MM.1S (cell line): Measurements from ENCODE around the gene DMRTC2.
A peak's percentile ranks its signal among the peaks of the same experiment; 100 is the strongest.

Experiments
- DNase-seq: peaks from one replicate; pipeline ENCODE4 v3.0.0-alpha.2; 2015
- H2AFZ ChIP-seq: fragments of 300-600 bp; sonication (generic); 2 replicates; pipeline ENCODE4 v1.6.0; 2016; ENCODE audit warnings: antibody characterized with exemption, low read length
- H3F3A ChIP-seq: fragments of 300-600 bp; sonication (generic); 2 replicates; pipeline ENCODE4 v1.6.1; 2016; ENCODE audit warnings: mild to moderate bottlenecking, antibody characterized with exemption, low read length, moderate library complexity, mixed read lengths; ENCODE audit not compliant: insufficient read depth
- H3K27ac ChIP-seq: fragments of 300-600 bp; sonication (generic); 2 replicates; pipeline ENCODE4 v1.5.1; 2016; ENCODE audit warnings: mild to moderate bottlenecking, low read length
- H3K27me3 ChIP-seq: fragments of 300-600 bp; sonication (generic); replicated peaks from 2 replicates; pipeline ENCODE4 v1.6.0; 2016; ENCODE audit warnings: low read length; ENCODE audit not compliant: insufficient read depth
- H3K36me3 ChIP-seq: fragments of 300-600 bp; sonication (generic); replicated peaks from 2 replicates; pipeline ENCODE4 v1.6.1; 2016; ENCODE audit warnings: mild to moderate bottlenecking, low read length, mixed read lengths; ENCODE audit not compliant: insufficient read depth
- H3K4me1 ChIP-seq: fragments of 300-600 bp; sonication (generic); 2 replicates; pipeline ENCODE4 v1.6.1; 2016; ENCODE audit warnings: low read length, mixed read lengths
- H3K4me2 ChIP-seq: fragments of 300-600 bp; sonication (generic); 2 replicates; pipeline ENCODE4 v1.6.0; 2016; ENCODE audit warnings: low read depth, low read length
- H3K4me3 ChIP-seq: fragments of 300-600 bp; sonication (generic); 2 replicates; pipeline ENCODE4 v1.5.1; 2016; ENCODE audit warnings: low read length, mixed read lengths
- H3K79me2 ChIP-seq: fragments of 300-600 bp; sonication (generic); 2 replicates; pipeline ENCODE4 v1.6.1; 2016; ENCODE audit warnings: mixed run types, low read length, mixed read lengths
- H3K9ac ChIP-seq: fragments of 300-600 bp; sonication (generic); 2 replicates; pipeline ENCODE4 v1.6.1; 2016; ENCODE audit warnings: low read length, mixed read lengths
- H3K9me2 ChIP-seq: fragments of 300-600 bp; sonication (generic); replicated peaks from 2 replicates; pipeline ENCODE4 v1.6.1; 2016; ENCODE audit warnings: mild to moderate bottlenecking, low read length, mixed read lengths; ENCODE audit not compliant: insufficient read depth
- H3K9me3 ChIP-seq: fragments of 300-600 bp; sonication (generic); replicated peaks from 2 replicates; pipeline ENCODE4 v1.6.1; 2016; ENCODE audit warnings: mild to moderate bottlenecking, low read length, mixed read lengths; ENCODE audit not compliant: insufficient read depth
- H4K20me1 ChIP-seq: fragments of 300-600 bp; sonication (generic); 2 replicates; pipeline ENCODE4 v1.6.1; 2016; ENCODE audit warnings: mild to moderate bottlenecking, low read length, moderate library complexity, mixed read lengths; ENCODE audit not compliant: insufficient read depth
- CTCF ChIP-seq: fragments of 300-600 bp; sonication (generic); IDR thresholded peaks from 2 replicates; pipeline ENCODE4 v1.5.1; 2016; ENCODE audit warnings: antibody characterized with exemption, low read length, mixed read lengths
- EZH2 ChIP-seq: fragments of 300-600 bp; sonication (generic); optimal IDR thresholded peaks from 2 replicates; pipeline ENCODE3; 2017; ENCODE audit warnings: low read depth, mild to moderate bottlenecking, antibody characterized with exemption, low read length, mixed read lengths
- EZH2phosphoT487 ChIP-seq: fragments of 300-600 bp; sonication (generic); IDR thresholded peaks from 2 replicates; pipeline ENCODE4 v1.6.1; 2018; ENCODE audit warnings: antibody characterized with exemption, low read length

DMRTC2 gene

GRCh38 chr19:41853768-41854167, 8.9 kb downstream of the DMRTC2 start:
- H4K20me1 ChIP-seq, result no peaks in the 10 kb centered on the region
- H3K27me3 ChIP-seq, result peaks cover 47% of the 10 kb centered on the region
- no peak overlapping the region for H3K4me2 ChIP-seq
- no peak overlapping the region for H3K27ac ChIP-seq
- no peaks in the 10 kb centered on the region for H3K79me2 ChIP-seq
- no peaks in the 10 kb centered on the region for H3K36me3 ChIP-seq
- H3K4me3 ChIP-seq, result no peak overlapping the region
- H3K9ac ChIP-seq, result no peak overlapping the region
- H3K9me3 ChIP-seq, result no peaks in the 10 kb centered on the region
- no peaks in the 10 kb centered on the region for H3K9me2 ChIP-seq
- H2AFZ ChIP-seq, result no peak overlapping the region
- no peaks in the 10 kb centered on the region for H3F3A ChIP-seq
- H3K4me1 ChIP-seq, result peaks cover under 1% of the 10 kb centered on the region; the same call in 1 of the 2 replicates
- no peak for DNase-seq
- TF ChIP-seq EZH2, result no peak
- no peak for TF ChIP-seq EZH2phosphoT487
- no peak for TF ChIP-seq CTCF

GRCh38 chr19:41859213-41859617, 14.4 kb downstream of the DMRTC2 start:
- Histone ChIP-seq H3F3A (peaks cover 13% of the 10 kb centered on the region), H4K20me1 (peaks cover 9% of the 10 kb centered on the region), H3K79me2 (peaks cover 42% of the 10 kb centered on the region), H3K9me2 (no peaks in the 10 kb centered on the region), H3K9me3 (no peaks in the 10 kb centered on the region), H3K36me3 (peaks cover 9% of the 10 kb centered on the region; the same call in 1 of the 2 replicates), H3K4me2 (peak overlapping the region; percentile 67), H3K4me1 (peaks cover 35% of the 10 kb centered on the region), H3K4me3 (peak overlapping the region; percentile 30; the same call in 1 of the 2 replicates), H3K27me3 (0 out of 2 replicates have a peak, but pooled peaks cover 5% of the 10 kb centered on the region), H2AFZ (peak overlapping the region; percentile 12; the same call in 1 of the 2 replicates), H3K27ac (no peak overlapping the region), H3K9ac (peak overlapping the region; percentile 24; the same call in 1 of the 2 replicates)
- TF ChIP-seq EZH2 (no peak), CTCF (no peak), EZH2phosphoT487 (no peak)
- DNase-seq, result no peak

- Histone ChIP-seq H3K79me2 (peaks cover 48% of the 10 kb centered on the region), H4K20me1 (peaks cover 12% of the 10 kb centered on the region), H3K9me2 (no peaks in the 10 kb centered on the region)
Observed at GRCh38 chr19:41859618-41860418, 15.0 kb downstream of the DMRTC2 start, which contains the start of gene RPS19. RPS19 (plus strand) TSS chr19:41860255; CDS start chr19:41860775, 520 bp downstream.

More at GRCh38 chr19:41859618-41860418, 15.0 kb downstream of the DMRTC2 start, which contains the start of gene RPS19:
- peak; percentile 70 for TF ChIP-seq CTCF
- no peak for TF ChIP-seq EZH2
- no peak for TF ChIP-seq EZH2phosphoT487
- Histone ChIP-seq H3K4me3 (peak within 1 kb of the TSS; percentile 97), H2AFZ (peak within 1 kb of the TSS; percentile 75), H3K27me3 (no peaks in the 10 kb centered on the region), H3F3A (peaks cover 19% of the 10 kb centered on the region), H3K9me3 (no peaks in the 10 kb centered on the region), H3K4me1 (peaks cover 41% of the 10 kb centered on the region), H3K4me2 (peak within 1 kb of the TSS; percentile 87), H3K36me3 (peaks cover 12% of the 10 kb centered on the region; the same call in 1 of the 2 replicates), H3K27ac (peak within 1 kb of the TSS; percentile 92), H3K9ac (peak within 1 kb of the TSS; percentile 99)
- peak; percentile 97 for DNase-seq
